Activated CD8-positive, alpha-beta T cell treated with anti-CD3 and anti-CD28 coated beads for 36 hours (primary cell): ENCODE measurements around the gene KCTD12. TPM values are rescaled to one million over a fixed set of nuclear protein-coding genes. Genes with fewer than 3 reads are reported as not detected.
A peak's percentile ranks its signal among the peaks of the same experiment; 100 is the strongest.
"Not testable (repeated sequence)": the region's sequence is repeated elsewhere in the genome, so short reads cannot be mapped to it uniquely, and the experiment has no call there.

ENCODE experiments used
- ATAC-seq: fragments of 200-7000 bp; cut with Tn5 transposase; one replicate; pipeline ENCODE4 v1.10.0; 2021; ENCODE audit warnings: mild to moderate bottlenecking, moderate library complexity
- CTCF ChIA-PET: fragments of 350-600 bp; sonication (Branson Sonifier 250); formaldehyde crosslinking; loops from one replicate; lab custom pipeline; 2021; ENCODE audit warnings: antibody characterized with exemption; lab: Charles Lee
- POLR2A ChIA-PET: fragments of 350-600 bp; sonication (Branson Sonifier 250); formaldehyde crosslinking; loops from one replicate; lab custom pipeline; 2021; ENCODE audit warnings: antibody characterized with exemption; lab: Charles Lee
- DNase-seq: peaks from one replicate; pipeline ENCODE4 v3.0.0-alpha.2; 2020
- H3K27ac Mint-ChIP-seq: one replicate; pipeline ENCODE4 v1.8.0; 2021; ENCODE audit warnings: mild to moderate bottlenecking, mixed read lengths
- H3K27me3 Mint-ChIP-seq: one replicate; pipeline ENCODE4 v1.8.0; 2021; ENCODE audit warnings: mixed read lengths
- H3K36me3 Mint-ChIP-seq: one replicate; pipeline ENCODE4 v1.8.0; 2021; ENCODE audit warnings: low read depth, mixed read lengths
- H3K4me1 Mint-ChIP-seq: one replicate; pipeline ENCODE4 v1.8.0; 2021; ENCODE audit warnings: low read depth, mixed read lengths
- H3K4me3 Mint-ChIP-seq: one replicate; pipeline ENCODE4 v1.8.0; 2021; ENCODE audit warnings: mild to moderate bottlenecking, moderate library complexity, mixed read lengths
- H3K9me3 Mint-ChIP-seq: one replicate; pipeline ENCODE4 v1.8.0; 2021; ENCODE audit warnings: mixed read lengths
- CTCF ChIP-seq: fragments of 200-600 bp; IDR thresholded peaks from one replicate; pipeline ENCODE4 v1.8.0; 2022; ENCODE audit warnings: antibody characterized with exemption, mild to moderate bottlenecking
- intact Hi-C: fragments of 100-400 bp; cut with micrococcal nuclease; formaldehyde crosslinking; loops from one replicate; pipeline ENCODE4 v1.10.0; 2022
- total RNA-seq, 2 experiments: library from RNA; stranded (reverse); gene quantifications; one replicate each; pipeline ENCODE4 v1.2.3, GENCODE V29; 2021

Gene KCTD12
- total RNA-seq, 2 experiments from 2014 or later = 14.3 to 14.8 TPM

GRCh38 chr13:76917095-76917494, 30.9 kb upstream of the KCTD12 start:
- no peaks in the 10 kb centered on the region for H3K4me1 Mint-ChIP-seq

GRCh38 chr13:76913898-76914297, 27.7 kb upstream of the KCTD12 start:
- ChIA-PET CTCF (interaction anchor here (1.7 kb wide), 1 partner anchor 10 kb away, joined by 4 read pairs; no protein-coding TSS in a partner anchor), POLR2A (no interaction called here)
- no peak for TF ChIP-seq CTCF
- ATAC-seq (no peak), DNase-seq (no peak)
- Mint-ChIP-seq H3K4me1 (no peaks in the 10 kb centered on the region), H3K4me3 (no peak overlapping the region), H3K36me3 (no peaks in the 10 kb centered on the region), H3K27me3 (peaks cover 3% of the 10 kb centered on the region), H3K9me3 (no peaks in the 10 kb centered on the region), H3K27ac (no peak overlapping the region)
- intact Hi-C loops = no loop called here

More at GRCh38 chr13:76917095-76917494, 30.9 kb upstream of the KCTD12 start:
- Mint-ChIP-seq H3K27ac (no peak overlapping the region), H3K4me3 (no peak overlapping the region), H3K9me3 (peaks cover 4% of the 10 kb centered on the region), H3K36me3 (no peaks in the 10 kb centered on the region), H3K27me3 (peaks cover 12% of the 10 kb centered on the region)
- CTCF ChIA-PET = interaction anchor here (0.9 kb wide), 1 partner anchor 20 kb away, joined by 3 read pairs; no protein-coding TSS in a partner anchor
- intact Hi-C loops = no loop called here
- POLR2A ChIA-PET = no interaction called here
- no peak for ATAC-seq
- TF ChIP-seq CTCF = no peak
- no peak for DNase-seq

GRCh38 chr13:76912476-76912875, 26.3 kb upstream of the KCTD12 start:
- CTCF ChIA-PET = interaction anchor here (0.8 kb wide), 1 partner anchor 9 kb away, joined by 3 read pairs; no protein-coding TSS in a partner anchor
- H3K4me1 Mint-ChIP-seq = no peaks in the 10 kb centered on the region
- TF ChIP-seq CTCF = no peak
- no peak for DNase-seq
- H3K36me3 Mint-ChIP-seq = no peaks in the 10 kb centered on the region
- ATAC-seq = no peak
- intact Hi-C loops = no loop called here
- H3K27ac Mint-ChIP-seq = no peak overlapping the region
- H3K4me3 Mint-ChIP-seq = no peak overlapping the region
- no peaks in the 10 kb centered on the region for H3K9me3 Mint-ChIP-seq
- POLR2A ChIA-PET = interaction anchor here (1.3 kb wide), 1 partner anchor 9 kb away, joined by 3 read pairs; no protein-coding TSS in a partner anchor
- H3K27me3 Mint-ChIP-seq = peaks cover 3% of the 10 kb centered on the region

GRCh38 chr13:76904507-76904906, 18.3 kb upstream of the KCTD12 start:
- DNase-seq (no peak), ATAC-seq (no peak)
- Mint-ChIP-seq H3K27me3 (peaks cover 3% of the 10 kb centered on the region), H3K4me3 (no peak overlapping the region), H3K4me1 (no peaks in the 10 kb centered on the region), H3K36me3 (no peaks in the 10 kb centered on the region), H3K9me3 (no peaks in the 10 kb centered on the region), H3K27ac (no peak overlapping the region)
- ChIA-PET POLR2A (no interaction called here), CTCF (interaction anchor here (0.6 to 3.7 kb wide), 28 partner anchors 9 to 1209 kb away, joined by 3 to 38 read pairs (median 4); partner anchors contain the start of gene KCTD12)
- intact Hi-C loops = loop anchor here (5.0 to 10.0 kb wide), 3 partner anchors 82 to 1030 kb away; no protein-coding TSS in a partner anchor
- TF ChIP-seq CTCF = no peak

GRCh38 chr13:76903544-76904162, 17.4 kb upstream of the KCTD12 start:
- ChIA-PET CTCF (interaction anchor here (0.6 to 3.7 kb wide), 37 partner anchors 8 to 1208 kb away, joined by 3 to 38 read pairs (median 4); partner anchors contain the start of gene KCTD12), POLR2A (no interaction called here)
- no peak overlapping the region for H3K27ac Mint-ChIP-seq
- peak; percentile 98 for TF ChIP-seq CTCF
- ATAC-seq (peak; percentile 90), DNase-seq (peak; percentile 83)
- H3K36me3 Mint-ChIP-seq = peaks cover 4% of the 10 kb centered on the region
- peaks cover 6% of the 10 kb centered on the region for H3K27me3 Mint-ChIP-seq
- no peak overlapping the region for H3K4me3 Mint-ChIP-seq
- H3K9me3 Mint-ChIP-seq = peaks cover 8% of the 10 kb centered on the region
- H3K4me1 Mint-ChIP-seq = no peaks in the 10 kb centered on the region
- intact Hi-C loops = loop anchor here (5.0 to 10.0 kb wide), 3 partner anchors 81 to 1029 kb away; no protein-coding TSS in a partner anchor

GRCh38 chr13:76899066-76899465, 12.9 kb upstream of the KCTD12 start:
- POLR2A ChIA-PET = interaction anchor here (1.3 kb wide), 1 partner anchor 14 kb away, joined by 7 read pairs; no protein-coding TSS in a partner anchor
- H3K4me3 Mint-ChIP-seq, DNase-seq, ATAC-seq, H3K36me3 Mint-ChIP-seq, H3K9me3 Mint-ChIP-seq, H3K27me3 Mint-ChIP-seq, H3K27ac Mint-ChIP-seq, intact Hi-C loops: not testable (repeated sequence)
- CTCF ChIA-PET = interaction anchor here (1.1 to 1.9 kb wide), 4 partner anchors 8 to 81 kb away, joined by 3 to 6 read pairs (median 4); no protein-coding TSS in a partner anchor
- peaks cover 10% of the 10 kb centered on the region for H3K4me1 Mint-ChIP-seq

GRCh38 chr13:76897171-76897570, 11.0 kb upstream of the KCTD12 start:
- CTCF ChIA-PET = interaction anchor here (1.5 to 2.0 kb wide), 2 partner anchors 12 to 19 kb away, joined by 3 to 8 read pairs; partner anchors contain the start of gene KCTD12
- DNase-seq, H3K9me3 Mint-ChIP-seq, intact Hi-C loops, H3K27me3 Mint-ChIP-seq, H3K36me3 Mint-ChIP-seq, H3K27ac Mint-ChIP-seq, H3K4me3 Mint-ChIP-seq, ATAC-seq: not testable (repeated sequence)
- peaks cover 13% of the 10 kb centered on the region for H3K4me1 Mint-ChIP-seq
- POLR2A ChIA-PET = interaction anchor here (0.6 kb wide), 1 partner anchor 55 kb away, joined by 3 read pairs; no protein-coding TSS in a partner anchor
